WTC11 (cell line): ENCODE results near the gene SLC9A7. TPM values are rescaled to one million over a fixed set of nuclear protein-coding genes. Genes with fewer than 3 reads are reported as not detected.

Source experiments
- ATAC-seq: fragments of 200-7000 bp; cut with Tn5 transposase; 2 replicates; pipeline ENCODE4 v1.10.0; 2021; ENCODE audit warnings: mild to moderate bottlenecking, moderate library complexity
- CTCF ChIA-PET: fragments of 300-600 bp; sonication (Branson Sonifier 250); formaldehyde crosslinking; loops from one replicate; lab custom pipeline; 2021; ENCODE audit warnings: antibody characterized with exemption; lab: Charles Lee
- POLR2A ChIA-PET: fragments of 350-600 bp; sonication (Branson Sonifier 250); formaldehyde crosslinking; loops from one replicate; lab custom pipeline; 2021; ENCODE audit warnings: antibody characterized with exemption; lab: Charles Lee
- DNase-seq: peaks from one replicate; pipeline ENCODE4 v3.0.0; 2021; ENCODE audit warnings: low spot score
- H3K27ac Mint-ChIP-seq: 2 replicates; pipeline ENCODE4 v1.8.0; 2021; ENCODE audit warnings: mixed read lengths
- H3K27me3 Mint-ChIP-seq: 2 replicates; pipeline ENCODE4 v1.8.0; 2021; ENCODE audit warnings: low read depth, mild to moderate bottlenecking, moderate library complexity, mixed read lengths
- H3K36me3 Mint-ChIP-seq: 2 replicates; pipeline ENCODE4 v1.8.0; 2021; ENCODE audit warnings: mixed read lengths
- H3K4me1 Mint-ChIP-seq: 2 replicates; pipeline ENCODE4 v1.8.0; 2022; ENCODE audit warnings: mixed read lengths
- H3K4me3 Mint-ChIP-seq: 2 replicates; pipeline ENCODE4 v1.8.0; 2021; ENCODE audit warnings: mild to moderate bottlenecking, moderate library complexity, mixed read lengths
- H3K9me3 Mint-ChIP-seq: 2 replicates; pipeline ENCODE4 v1.8.0; 2021; ENCODE audit warnings: mixed read lengths
- AFF4 ChIP-seq: sonication (generic); formaldehyde crosslinking; IDR thresholded peaks from 2 replicates; pipeline ENCODE4 v1.8.1; 2023; ENCODE audit warnings: mild to moderate bottlenecking, missing genetic modification reagents, borderline replicate concordance
- ATF1 ChIP-seq: sonication (generic); formaldehyde crosslinking; IDR thresholded peaks from 2 replicates; pipeline ENCODE4 v1.8.1; 2023; ENCODE audit warnings: mild to moderate bottlenecking, moderate library complexity, missing genetic modification reagents
- CBFB ChIP-seq: sonication (generic); formaldehyde crosslinking; IDR thresholded peaks from 2 replicates; pipeline ENCODE4 v1.8.1; 2022; ENCODE audit warnings: mild to moderate bottlenecking, low read depth, missing genetic modification reagents
- E2F5 ChIP-seq: sonication (generic); formaldehyde crosslinking; IDR thresholded peaks from 2 replicates; pipeline ENCODE4 v1.8.1; 2022; ENCODE audit warnings: mild to moderate bottlenecking, moderate library complexity, missing genetic modification reagents
- JUN ChIP-seq: sonication (generic); formaldehyde crosslinking; IDR thresholded peaks from 2 replicates; pipeline ENCODE4 v1.8.0; 2023; ENCODE audit warnings: mild to moderate bottlenecking, missing genetic modification reagents
- OVOL2 ChIP-seq: fragments of 250-450 bp; sonication (Bioruptor Pico); IDR thresholded peaks from 2 replicates; pipeline ENCODE4 v1.9.0; 2021; ENCODE audit warnings: mild to moderate bottlenecking, borderline replicate concordance
- PRDM15 ChIP-seq: sonication (generic); formaldehyde crosslinking; IDR thresholded peaks from 2 replicates; pipeline ENCODE4 v1.8.0; 2022; ENCODE audit warnings: missing genetic modification reagents
- PRRX2 ChIP-seq: fragments of 250-450 bp; sonication (Bioruptor Pico); IDR thresholded peaks from 2 replicates; pipeline ENCODE4 v1.8.0; 2021; ENCODE audit warnings: mild to moderate bottlenecking
- TEAD1 ChIP-seq: sonication (generic); formaldehyde crosslinking; IDR thresholded peaks from 2 replicates; pipeline ENCODE4 v1.8.0; 2022; ENCODE audit warnings: mild to moderate bottlenecking, missing genetic modification reagents
- TP53 ChIP-seq: sonication (generic); formaldehyde crosslinking; IDR thresholded peaks from 2 replicates; pipeline ENCODE4 v1.8.1; 2023; ENCODE audit warnings: mild to moderate bottlenecking, missing genetic modification reagents
- ZNF121 ChIP-seq: sonication (generic); formaldehyde crosslinking; IDR thresholded peaks from 2 replicates; pipeline ENCODE4 v1.8.0; 2023; ENCODE audit warnings: missing genetic modification reagents
- ZNF263 ChIP-seq: sonication (generic); formaldehyde crosslinking; IDR thresholded peaks from 2 replicates; pipeline ENCODE4 v1.8.1; 2022; ENCODE audit warnings: low read depth, mild to moderate bottlenecking, moderate library complexity, missing genetic modification reagents
- ZNF416 ChIP-seq: fragments of 250-450 bp; sonication (Bioruptor Pico); IDR thresholded peaks from 2 replicates; pipeline ENCODE4 v1.9.0; 2021; ENCODE audit warnings: mild to moderate bottlenecking, inconsistent platforms
- ZNF671 ChIP-seq: fragments of 250-450 bp; sonication (Bioruptor Pico); IDR thresholded peaks from 2 replicates; pipeline ENCODE4 v1.8.0; 2021; ENCODE audit warnings: mild to moderate bottlenecking
- total RNA-seq: library from RNA; stranded (reverse); gene quantifications from 3 replicates; pipeline ENCODE4 v1.2.3, GENCODE V29; 2021
- TF ChIP-seq, protein P1 (sequence below): sonication (generic); formaldehyde crosslinking; IDR thresholded peaks from 2 replicates; pipeline ENCODE4 v1.8.1; 2022; ENCODE audit warnings: missing genetic modification reagents, borderline replicate concordance
- TF ChIP-seq, protein P2 (sequence below): fragments of 250-450 bp; sonication (Bioruptor Pico); IDR thresholded peaks from 2 replicates; pipeline ENCODE4 v1.8.0; 2021; ENCODE audit warnings: mild to moderate bottlenecking
- TF ChIP-seq, protein P3 (sequence below): sonication (generic); formaldehyde crosslinking; IDR thresholded peaks from 2 replicates; pipeline ENCODE4 v1.8.1; 2023; ENCODE audit warnings: mild to moderate bottlenecking, missing genetic modification reagents, moderate library complexity
- TF ChIP-seq, protein P4 (sequence below): sonication (generic); formaldehyde crosslinking; IDR thresholded peaks from 2 replicates; pipeline ENCODE4 v1.8.0; 2022; ENCODE audit warnings: mild to moderate bottlenecking, missing genetic modification reagents
- TF ChIP-seq, protein P5 (sequence below): fragments of 250-450 bp; sonication (Bioruptor Pico); IDR thresholded peaks from 2 replicates; pipeline ENCODE4 v1.9.0; 2021; ENCODE audit warnings: mild to moderate bottlenecking

SLC9A7 gene
- total RNA-seq, 1 experiment from 2014 or later: 18.0 TPM

- Mint-ChIP-seq H3K27me3 (no peaks in the 10 kb centered on the region), H3K9me3 (peaks cover 7% of the 10 kb centered on the region), H3K36me3 (0 out of 2 replicates have a peak, but pooled peaks cover 5% of the 10 kb centered on the region), H3K4me3 (peak overlapping the region; percentile 94), H3K27ac (peak overlapping the region; percentile 49; the same call in 1 of the 2 replicates), H3K4me1 (peaks cover 38% of the 10 kb centered on the region)
- DNase-seq (no peak), ATAC-seq (peak; percentile 18)
- CTCF ChIA-PET: interaction anchor here (0.6 to 1.5 kb wide), 3 partner anchors 21 to 38 kb away, joined by 5 to 14 read pairs (median 6); no protein-coding TSS in a partner anchor
- TF ChIP-seq, protein P1, sequence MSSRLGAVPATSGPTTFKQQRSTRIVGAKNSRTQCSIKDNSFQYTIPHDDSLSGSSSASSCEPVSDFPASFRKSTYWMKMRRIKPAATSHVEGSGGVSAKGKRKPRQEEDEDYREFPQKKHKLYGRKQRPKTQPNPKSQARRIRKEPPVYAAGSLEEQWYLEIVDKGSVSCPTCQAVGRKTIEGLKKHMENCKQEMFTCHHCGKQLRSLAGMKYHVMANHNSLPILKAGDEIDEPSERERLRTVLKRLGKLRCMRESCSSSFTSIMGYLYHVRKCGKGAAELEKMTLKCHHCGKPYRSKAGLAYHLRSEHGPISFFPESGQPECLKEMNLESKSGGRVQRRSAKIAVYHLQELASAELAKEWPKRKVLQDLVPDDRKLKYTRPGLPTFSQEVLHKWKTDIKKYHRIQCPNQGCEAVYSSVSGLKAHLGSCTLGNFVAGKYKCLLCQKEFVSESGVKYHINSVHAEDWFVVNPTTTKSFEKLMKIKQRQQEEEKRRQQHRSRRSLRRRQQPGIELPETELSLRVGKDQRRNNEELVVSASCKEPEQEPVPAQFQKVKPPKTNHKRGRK: no peak
- TF ChIP-seq PRDM15 (no peak), AFF4 (no peak), OVOL2 (CRISPR knock-in tag) (no peak), TEAD1 (CRISPR knock-in tag) (no peak), CBFB (CRISPR knock-in tag) (no peak), ZNF263 (CRISPR knock-in tag) (peak; percentile 84; the same call in 1 of the 2 replicates)
- POLR2A ChIA-PET: interaction anchor here (0.6 kb wide), 1 partner anchor 203 kb away, joined by 4 read pairs; no protein-coding TSS in a partner anchor
Observed at GRCh38 chrX:46758163-46758955, 559 bp downstream of the SLC9A7 start.

- H3K27me3 Mint-ChIP-seq: no peaks in the 10 kb centered on the region
- ChIA-PET CTCF (interaction anchor here (1.0 to 1.5 kb wide), 2 partner anchors 39 kb away, joined by 4 to 14 read pairs; no protein-coding TSS in a partner anchor), POLR2A (no interaction called here)
- no peak for ATAC-seq
- no peak overlapping the region for H3K27ac Mint-ChIP-seq
- 0 out of 2 replicates have a peak, but pooled peaks cover 2% of the 10 kb centered on the region for H3K36me3 Mint-ChIP-seq
- H3K9me3 Mint-ChIP-seq: peaks cover 2% of the 10 kb centered on the region
- H3K4me3 Mint-ChIP-seq: peak overlapping the region; percentile 94
- no peak for DNase-seq
- H3K4me1 Mint-ChIP-seq: peaks cover 38% of the 10 kb centered on the region
- TF ChIP-seq ATF1 (CRISPR knock-in tag) (no peak), TEAD1 (CRISPR knock-in tag) (no peak), E2F5 (CRISPR knock-in tag) (no peak), TP53 (CRISPR knock-in tag) (no peak), ZNF416 (CRISPR knock-in tag) (no peak), PRRX2 (CRISPR knock-in tag) (no peak), ZNF121 (CRISPR knock-in tag) (no peak), JUN (no peak), ZNF671 (no peak)
- TF ChIP-seq, protein P2, sequence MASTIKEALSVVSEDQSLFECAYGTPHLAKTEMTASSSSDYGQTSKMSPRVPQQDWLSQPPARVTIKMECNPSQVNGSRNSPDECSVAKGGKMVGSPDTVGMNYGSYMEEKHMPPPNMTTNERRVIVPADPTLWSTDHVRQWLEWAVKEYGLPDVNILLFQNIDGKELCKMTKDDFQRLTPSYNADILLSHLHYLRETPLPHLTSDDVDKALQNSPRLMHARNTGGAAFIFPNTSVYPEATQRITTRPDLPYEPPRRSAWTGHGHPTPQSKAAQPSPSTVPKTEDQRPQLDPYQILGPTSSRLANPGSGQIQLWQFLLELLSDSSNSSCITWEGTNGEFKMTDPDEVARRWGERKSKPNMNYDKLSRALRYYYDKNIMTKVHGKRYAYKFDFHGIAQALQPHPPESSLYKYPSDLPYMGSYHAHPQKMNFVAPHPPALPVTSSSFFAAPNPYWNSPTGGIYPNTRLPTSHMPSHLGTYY (CRISPR knock-in tag): no peak
- TF ChIP-seq, protein P3, sequence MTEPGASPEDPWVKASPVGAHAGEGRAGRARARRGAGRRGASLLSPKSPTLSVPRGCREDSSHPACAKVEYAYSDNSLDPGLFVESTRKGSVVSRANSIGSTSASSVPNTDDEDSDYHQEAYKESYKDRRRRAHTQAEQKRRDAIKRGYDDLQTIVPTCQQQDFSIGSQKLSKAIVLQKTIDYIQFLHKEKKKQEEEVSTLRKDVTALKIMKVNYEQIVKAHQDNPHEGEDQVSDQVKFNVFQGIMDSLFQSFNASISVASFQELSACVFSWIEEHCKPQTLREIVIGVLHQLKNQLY (CRISPR knock-in tag): no peak
- TF ChIP-seq, protein P4, sequence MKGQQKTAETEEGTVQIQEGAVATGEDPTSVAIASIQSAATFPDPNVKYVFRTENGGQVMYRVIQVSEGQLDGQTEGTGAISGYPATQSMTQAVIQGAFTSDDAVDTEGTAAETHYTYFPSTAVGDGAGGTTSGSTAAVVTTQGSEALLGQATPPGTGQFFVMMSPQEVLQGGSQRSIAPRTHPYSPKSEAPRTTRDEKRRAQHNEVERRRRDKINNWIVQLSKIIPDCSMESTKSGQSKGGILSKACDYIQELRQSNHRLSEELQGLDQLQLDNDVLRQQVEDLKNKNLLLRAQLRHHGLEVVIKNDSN: no peak
- TF ChIP-seq, protein P5, sequence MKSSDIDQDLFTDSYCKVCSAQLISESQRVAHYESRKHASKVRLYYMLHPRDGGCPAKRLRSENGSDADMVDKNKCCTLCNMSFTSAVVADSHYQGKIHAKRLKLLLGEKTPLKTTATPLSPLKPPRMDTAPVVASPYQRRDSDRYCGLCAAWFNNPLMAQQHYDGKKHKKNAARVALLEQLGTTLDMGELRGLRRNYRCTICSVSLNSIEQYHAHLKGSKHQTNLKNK (CRISPR knock-in tag): no peak
Observed at GRCh38 chrX:46757593-46757992, 1.3 kb downstream of the SLC9A7 start.
